Measurements from ENCODE around the gene ATP13A2.

ATP13A2 gene

GRCh38 chr1:17031436-17031835 is 19.7 kb upstream of the ATP13A2 start:
- no peak for DNase-seq

GRCh38 chr1:17030206-17030605 is 18.5 kb upstream of the ATP13A2 start:
- DNase-seq: no peak

GRCh38 chr1:17028662-17029188 is 17.0 kb upstream of the ATP13A2 start:
- no peak for DNase-seq

GRCh38 chr1:17027900-17028299 is 16.2 kb upstream of the ATP13A2 start:
- no peak for DNase-seq

- no peak for DNase-seq
These were observed 15.7 kb upstream of the ATP13A2 start for GRCh38 chr1:17027403-17027802.

- no peak for DNase-seq
These were observed 13.0 kb upstream of the ATP13A2 start for GRCh38 chr1:17024721-17025120.

- DNase-seq: no peak
These were observed 11.8 kb upstream of the ATP13A2 start for GRCh38 chr1:17023573-17023972.

- no peak for DNase-seq
These were observed 11.4 kb upstream of the ATP13A2 start for GRCh38 chr1:17023102-17023501.

- no peak for DNase-seq
These were observed 10.2 kb upstream of the ATP13A2 start for GRCh38 chr1:17021896-17022295.

GRCh38 chr1:17020502-17020901 is 8.8 kb upstream of the ATP13A2 start:
- DNase-seq: no peak

GRCh38 chr1:17018849-17019248 is 7.1 kb upstream of the ATP13A2 start:
- no peak for DNase-seq

GRCh38 chr1:17017435-17017834 is 5.7 kb upstream of the ATP13A2 start:
- no peak for DNase-seq

- no peak for DNase-seq
These were observed 4.6 kb upstream of the ATP13A2 start for GRCh38 chr1:17016317-17016661.

GRCh38 chr1:17014671-17015567 is 3.2 kb upstream of the ATP13A2 start:
- DNase-seq: no peak

- no peak for DNase-seq
These were observed 2.0 kb upstream of the ATP13A2 start for GRCh38 chr1:17013491-17014320.

- DNase-seq: no peak
These were observed 1.2 kb upstream of the ATP13A2 start for GRCh38 chr1:17012775-17013490.

GRCh38 chr1:17011092-17011438 is 663 bp downstream of the ATP13A2 start:
- DNase-seq: no peak

GRCh38 chr1:17009706-17010105 is 2.0 kb downstream of the ATP13A2 start:
- no peak for DNase-seq

- no peak for DNase-seq
These were observed 3.4 kb downstream of the ATP13A2 start for GRCh38 chr1:17008208-17008855.

GRCh38 chr1:17007121-17007520 is 4.6 kb downstream of the ATP13A2 start:
- no peak for DNase-seq

GRCh38 chr1:17005365-17005740 is 6.4 kb downstream of the ATP13A2 start:
- no peak for DNase-seq

GRCh38 chr1:17004466-17005364 is 7.0 kb downstream of the ATP13A2 start:
- no peak for DNase-seq

Data from activated CD8-positive, alpha-beta memory T cell treated with anti-CD3 and anti-CD28 coated beads, Interleukin-2, amount 50 U/mL, for 4 hours (primary cell).